HG02852 (cell line): ENCODE measurements around the gene GRK5.

Source experiments
- ATAC-seq: cut with Tn5 transposase; IDR thresholded peaks from one replicate; pipeline ENCODE4 v1.9.1; 2021; ENCODE audit warnings: mild to moderate bottlenecking, moderate library complexity; ENCODE audit not compliant: unreplicated experiment

GRK5 gene

DNA sequence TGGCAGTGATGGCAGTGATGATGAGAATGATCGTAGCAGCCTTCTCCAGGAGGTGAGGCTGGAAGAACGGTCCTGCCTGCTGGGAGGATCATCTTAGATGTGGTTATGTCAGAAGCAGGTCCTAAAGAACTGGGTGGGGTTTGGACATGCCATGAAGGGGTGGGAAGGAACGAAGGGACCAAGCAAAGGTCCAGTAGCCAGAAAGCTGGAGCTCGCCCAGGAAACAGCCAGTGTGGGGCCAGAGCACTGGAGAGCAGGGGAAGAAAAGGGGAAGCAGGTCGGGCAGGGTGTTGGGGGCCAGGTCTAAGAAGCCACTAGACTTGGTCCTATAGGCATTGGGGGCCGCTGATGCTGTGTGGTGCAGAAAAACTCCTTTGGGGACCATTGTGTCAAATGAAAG lies 207.8 kb downstream of the GRK5 start:
- no peak for ATAC-seq

DNA sequence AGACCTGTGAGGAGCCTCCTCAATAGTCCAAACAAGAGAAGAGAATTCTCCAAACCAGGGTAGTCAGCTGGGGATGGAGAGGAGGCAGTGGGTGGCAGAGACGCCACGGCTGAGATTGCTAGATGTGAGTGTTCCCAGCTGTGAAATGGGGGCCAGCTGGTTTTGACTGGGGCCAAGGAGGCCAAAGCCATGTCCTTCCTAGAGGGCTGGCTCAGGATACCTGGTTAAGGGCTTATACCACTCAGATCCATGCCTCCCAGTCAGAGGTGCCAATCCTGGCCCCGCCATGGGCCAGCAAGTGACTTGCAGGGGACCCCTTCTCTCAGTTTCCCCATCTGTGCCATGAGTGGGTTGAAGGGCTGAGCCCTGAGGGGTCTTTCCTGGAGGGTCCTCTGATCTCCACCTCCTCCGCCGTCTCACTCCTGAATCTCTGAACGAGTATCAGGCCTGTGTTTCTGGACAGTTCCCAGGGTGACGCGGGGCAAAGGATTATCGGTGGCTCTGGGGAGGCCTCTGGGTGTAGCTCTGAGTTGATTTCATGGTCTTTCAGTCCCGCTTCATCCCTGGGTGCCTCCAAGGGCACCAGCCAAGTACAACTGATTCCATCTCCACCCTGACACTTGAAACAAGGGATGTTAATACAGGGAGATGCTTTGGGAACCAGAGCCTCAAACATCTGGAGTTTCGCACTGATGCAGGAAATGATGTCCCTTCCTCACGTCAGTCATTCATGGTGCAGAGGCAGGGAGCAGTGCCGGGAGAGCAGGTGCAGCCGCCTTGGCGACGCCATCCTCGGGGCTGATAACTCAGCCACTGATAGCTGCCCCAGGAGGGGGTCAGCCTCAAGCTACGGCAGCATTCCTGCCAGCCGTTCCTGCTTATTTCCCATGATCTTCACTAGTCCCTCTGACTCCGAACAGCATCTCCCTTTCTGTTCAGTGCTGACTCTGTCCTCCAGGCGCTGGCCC lies 208.4 kb downstream of the GRK5 start:
- ATAC-seq: no peak

DNA sequence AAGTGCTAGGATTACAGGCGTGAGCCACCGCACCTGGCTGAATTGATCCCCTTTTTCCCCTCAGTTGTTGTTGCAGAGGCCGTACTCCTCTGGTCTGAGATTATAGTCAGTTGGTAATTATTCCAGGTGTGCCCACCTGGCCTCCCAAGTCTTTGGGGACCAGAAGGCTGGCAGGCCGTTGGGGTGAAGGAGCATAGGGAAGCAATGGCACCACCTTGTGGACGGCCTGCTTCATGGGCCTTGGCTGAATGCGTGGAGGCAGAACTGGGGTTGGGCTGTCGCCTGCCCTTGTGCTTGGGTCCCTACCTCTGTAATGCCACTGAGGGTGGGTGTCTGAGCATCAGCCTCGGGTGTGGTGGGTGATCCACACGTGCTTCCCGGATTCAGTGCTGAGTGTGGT lies 209.5 kb downstream of the GRK5 start:
- ATAC-seq: no peak

DNA sequence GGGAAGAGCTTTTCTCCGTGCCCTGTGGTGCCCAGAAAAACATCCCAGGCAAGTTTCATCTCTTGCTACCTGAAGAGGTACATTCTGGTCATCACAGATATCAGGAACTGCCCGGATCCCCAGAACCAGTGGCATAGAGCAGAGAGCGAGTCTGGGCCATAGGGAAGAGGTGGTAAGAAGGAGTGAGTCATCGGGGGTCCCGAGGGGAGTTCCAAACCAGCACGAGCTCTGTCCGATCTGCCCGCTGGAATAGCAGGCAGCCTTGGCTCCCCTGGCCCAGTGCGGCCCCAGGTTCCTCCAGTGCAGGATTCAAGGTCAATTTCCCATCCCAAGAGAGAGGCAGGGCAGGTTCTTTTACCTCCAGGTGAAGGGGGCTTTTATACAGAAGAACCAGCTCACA lies 210.5 kb downstream of the GRK5 start:
- ATAC-seq: no peak

DNA sequence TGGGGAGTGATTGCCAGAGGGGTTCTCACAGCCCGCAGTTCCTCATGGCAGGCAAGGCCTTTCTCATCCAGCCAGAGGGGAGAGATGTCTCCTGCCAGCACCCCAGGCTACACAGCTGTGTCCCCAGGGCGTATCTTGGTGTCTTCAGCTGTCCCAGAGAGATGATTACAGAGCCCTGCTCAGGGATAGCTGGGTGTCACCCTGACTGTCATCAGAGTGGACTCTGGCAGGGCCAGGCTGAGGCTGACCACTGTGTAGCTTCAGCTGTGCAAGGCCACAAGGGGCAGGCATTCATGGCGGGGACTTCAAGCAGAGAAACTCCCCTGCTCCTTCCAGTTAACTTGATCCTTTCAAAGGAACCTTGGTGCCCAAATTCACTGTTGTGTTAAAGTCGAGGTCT lies 211.0 kb downstream of the GRK5 start:
- ATAC-seq: no peak

DNA sequence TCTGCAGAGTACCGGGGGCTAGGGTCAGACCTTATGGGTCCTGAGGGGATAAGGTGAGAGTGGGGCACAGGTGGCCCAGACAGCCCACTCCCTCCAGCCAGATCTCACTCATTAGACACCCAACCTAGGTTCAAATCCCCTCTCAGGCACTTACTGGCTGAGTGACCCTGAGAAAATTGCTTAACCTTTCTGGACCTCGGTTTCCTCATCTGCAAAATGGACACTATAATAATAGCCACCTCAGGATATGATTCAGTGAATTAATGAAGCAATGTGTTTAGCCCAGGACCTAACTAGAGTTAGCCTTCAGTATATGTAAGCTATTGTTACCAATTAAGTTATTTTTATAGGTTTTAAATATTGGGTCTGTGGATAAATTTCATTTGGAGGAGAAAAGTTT lies 212.6 kb downstream of the GRK5 start:
- ATAC-seq: no peak

DNA sequence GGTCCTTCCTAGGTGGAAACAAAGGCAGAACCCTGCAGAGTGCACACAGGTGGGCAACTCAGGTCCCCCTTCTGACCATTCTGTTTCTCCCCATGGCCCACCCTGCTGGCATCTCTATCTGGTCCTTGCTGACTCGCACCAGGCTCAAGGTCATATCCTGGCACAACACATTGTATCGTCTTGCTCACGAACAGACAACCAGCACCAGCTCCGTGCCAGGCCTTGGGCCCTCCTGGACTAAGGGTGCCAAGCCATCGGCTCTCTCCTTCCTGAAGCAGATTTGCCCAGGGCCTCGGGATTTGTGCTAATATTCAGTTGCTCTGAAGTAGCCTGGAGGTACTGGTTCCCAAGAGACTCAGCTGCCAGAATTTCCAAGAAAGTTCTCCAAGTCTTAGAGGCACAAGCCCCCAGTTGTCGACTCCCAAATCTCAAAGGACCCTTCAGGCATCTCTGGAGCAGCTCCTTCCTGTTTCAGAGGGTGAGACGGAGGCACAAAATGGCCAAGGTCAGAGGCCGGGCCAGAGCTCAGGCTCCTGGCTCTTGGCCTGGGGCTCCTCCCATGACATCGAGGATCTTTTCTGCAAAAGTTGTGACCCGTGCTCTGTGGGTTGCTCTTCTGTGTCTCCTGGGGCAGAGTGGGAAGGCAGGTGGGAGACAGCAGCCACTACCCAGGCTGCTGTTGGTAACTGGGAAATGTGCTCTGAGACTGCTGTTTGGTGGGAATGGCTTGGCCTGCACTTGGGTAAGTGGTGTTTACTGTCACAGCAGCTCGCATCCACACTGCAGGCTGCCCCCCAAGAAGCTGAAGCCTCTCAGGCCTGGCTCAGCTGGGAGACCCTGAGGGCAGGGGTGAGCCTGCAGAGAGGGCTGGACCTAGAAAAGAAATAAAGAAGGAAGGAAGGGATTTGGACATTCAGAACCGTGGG lies 213.8 kb downstream of the GRK5 start:
- ATAC-seq: no peak

DNA sequence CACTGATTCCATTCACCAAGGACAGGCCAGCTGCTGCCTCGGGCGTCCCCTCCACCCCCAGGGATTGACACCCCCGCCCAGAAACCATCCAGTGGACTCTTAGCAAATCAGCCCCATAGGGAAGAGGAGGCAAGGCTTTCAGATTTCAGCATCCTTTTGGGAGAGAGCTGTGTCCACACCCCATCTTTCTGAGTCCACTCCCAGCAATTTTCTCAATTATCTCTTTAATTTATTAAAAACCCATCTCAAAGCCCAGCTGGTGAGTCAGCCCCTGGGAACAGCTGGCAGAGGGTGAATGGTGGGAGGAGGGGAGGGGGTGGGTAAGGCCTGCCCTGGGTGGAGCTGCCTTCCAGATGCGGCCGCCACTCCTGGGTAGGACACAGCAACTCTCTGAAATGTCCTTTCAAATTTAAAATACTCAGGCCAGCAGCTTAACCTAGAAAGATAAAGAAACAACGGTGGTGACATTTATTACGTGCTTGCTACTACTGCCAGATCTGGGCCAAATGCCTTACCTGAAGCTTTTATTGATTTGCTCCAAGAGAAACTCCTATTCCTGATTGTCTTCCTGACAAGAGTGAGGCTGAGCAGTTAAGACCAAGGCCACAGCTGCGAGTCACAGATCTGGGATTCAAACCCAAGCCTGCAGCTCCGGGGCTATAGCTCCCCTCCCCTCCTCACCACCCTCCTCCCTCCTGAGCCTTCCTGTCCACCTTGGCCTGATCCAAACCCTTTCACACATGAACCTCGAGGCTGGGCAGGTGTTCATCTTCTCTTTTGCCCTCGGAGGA lies 214.7 kb downstream of the GRK5 start:
- no peak for ATAC-seq

DNA sequence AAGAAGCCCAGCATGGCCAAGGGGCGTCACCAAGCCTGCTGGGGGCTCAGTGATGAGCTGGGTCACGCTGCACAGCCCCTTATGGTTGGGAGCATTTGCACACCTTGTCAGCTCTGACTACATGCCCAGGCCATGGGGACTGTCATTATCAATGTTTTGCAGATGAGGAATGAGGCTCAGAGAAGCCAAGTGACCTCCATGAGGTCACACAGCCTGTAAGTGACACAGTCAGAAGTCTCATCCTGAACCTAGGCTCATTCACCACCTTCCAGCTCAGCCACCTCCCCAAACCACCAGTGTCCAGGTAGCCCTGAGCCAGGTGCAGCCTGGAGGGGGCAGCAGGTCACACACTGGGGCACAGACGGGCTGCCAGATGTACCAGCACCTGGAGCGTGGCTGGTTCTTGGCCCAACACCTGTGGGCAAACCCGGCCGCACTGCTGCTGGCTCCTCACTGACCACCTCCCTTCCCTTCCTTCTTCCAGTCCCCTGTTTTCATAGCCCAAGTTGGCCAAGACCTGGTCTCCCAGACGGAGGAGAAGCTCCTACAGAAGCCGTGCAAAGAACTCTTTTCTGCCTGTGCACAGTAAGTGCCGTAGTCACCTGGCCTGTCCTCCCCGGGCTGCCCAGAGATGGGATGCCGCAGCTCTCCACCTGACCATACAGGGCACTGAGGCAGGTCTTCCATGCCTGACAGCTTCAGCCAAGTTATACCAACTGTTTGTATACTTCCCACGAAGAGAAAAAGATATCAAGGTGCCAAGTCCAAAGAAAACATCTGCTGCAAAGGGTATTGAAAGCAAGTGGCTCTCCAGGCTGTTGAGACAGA lies 215.5 kb downstream of the GRK5 start:
- no peak for ATAC-seq

DNA sequence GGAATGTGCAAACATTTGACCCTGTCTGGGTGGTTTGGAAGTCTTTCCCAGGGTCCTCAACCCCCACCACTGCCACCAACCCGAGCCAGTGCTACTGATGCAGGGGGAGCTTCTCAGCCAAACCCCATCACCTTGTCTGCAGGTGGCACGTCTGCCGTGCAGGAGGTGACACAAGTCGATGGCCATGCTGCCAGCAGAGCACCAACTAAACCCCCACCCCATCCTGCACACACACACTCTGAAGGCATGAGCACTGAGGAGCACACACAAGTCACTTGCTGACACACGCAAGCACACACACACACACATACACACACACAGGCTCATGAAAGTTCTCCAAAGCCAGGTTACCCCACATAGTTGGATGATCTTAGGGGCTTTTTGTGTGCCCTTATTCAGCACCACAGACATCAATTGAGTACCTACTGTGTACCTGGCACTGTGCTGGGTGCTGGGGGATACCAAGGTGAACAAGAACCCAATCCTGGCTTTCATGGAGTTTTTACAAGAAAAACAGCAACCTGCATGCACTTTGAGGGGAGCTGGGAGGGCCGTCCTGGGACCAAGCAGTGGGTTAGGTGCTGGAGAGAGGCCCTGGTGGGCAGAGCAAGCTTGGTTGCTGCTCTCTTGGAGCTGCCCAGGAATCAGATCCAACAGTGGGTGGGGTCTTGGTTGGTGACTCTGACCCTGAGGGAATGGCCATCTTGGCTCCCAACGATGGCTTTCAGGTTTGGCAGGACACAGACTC lies 216.3 kb downstream of the GRK5 start:
- ATAC-seq: no peak

DNA sequence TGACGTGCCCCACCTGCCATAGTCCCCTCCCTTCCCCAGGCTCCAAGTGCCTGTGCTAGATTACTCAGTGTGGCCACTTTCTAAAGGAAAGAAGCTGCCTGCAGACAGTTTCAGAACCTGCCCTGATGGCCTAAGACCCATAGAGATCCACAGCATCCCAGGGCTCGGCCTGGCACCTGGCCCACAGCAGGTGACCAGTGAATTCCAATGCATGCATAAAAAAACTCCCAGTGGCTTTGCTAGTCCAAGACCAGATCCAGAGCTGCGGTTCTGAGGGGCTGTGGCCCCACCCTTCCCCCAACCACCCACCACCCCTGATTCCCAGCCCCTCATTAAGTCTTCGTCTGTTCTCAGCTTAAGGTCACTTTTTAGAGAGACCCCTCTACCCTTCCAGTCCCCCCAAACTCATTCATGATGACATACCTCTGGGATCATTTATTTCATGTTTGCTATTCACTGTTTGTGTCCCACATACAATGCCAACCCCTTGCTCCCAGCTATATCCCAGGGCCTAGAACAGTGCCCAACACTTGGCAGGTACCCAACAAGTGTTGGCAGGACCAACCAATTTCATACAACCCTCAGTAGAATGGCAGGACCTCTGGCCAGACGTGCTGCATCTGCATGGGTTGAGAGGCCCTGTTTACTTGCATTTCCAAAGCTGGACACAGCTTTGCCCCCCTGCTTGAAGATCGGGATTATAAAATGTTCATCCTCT lies 217.0 kb downstream of the GRK5 start:
- no peak for ATAC-seq

DNA sequence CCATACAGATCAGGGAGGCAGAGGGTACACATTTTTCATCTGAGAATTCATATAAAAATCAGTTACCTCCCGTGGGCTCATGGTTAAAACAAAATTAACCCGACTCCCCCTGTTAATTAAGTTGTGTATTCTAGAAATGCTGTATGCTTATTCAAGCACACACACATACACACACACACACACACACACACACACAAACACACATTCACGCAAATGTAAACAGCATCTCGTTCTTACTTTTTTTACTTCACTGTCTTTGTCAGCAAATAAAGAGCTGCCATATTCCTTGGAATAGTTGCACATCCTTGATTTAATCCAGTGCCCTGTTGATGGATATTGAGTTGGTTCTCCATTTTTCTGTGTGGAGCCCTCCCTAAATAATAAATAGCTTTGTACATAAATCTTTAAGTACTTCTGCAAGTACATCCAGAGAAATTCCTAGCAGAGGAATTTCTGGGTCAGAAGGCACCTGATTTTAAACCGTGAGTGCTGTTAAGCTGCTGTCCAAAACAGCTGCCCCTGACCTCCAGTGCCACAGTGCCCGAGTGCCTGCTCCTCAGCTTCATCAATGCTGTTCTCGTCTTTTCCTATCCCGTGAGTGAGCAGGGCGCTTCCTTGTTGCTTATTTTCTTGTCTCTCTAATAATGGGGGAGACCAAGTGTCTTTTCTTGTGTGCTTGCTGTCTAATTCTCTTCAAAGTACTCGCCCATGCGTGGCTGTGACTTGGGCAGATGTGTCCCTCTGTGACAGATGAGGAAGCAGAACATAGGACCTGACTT lies 217.9 kb downstream of the GRK5 start:
- no peak for ATAC-seq

DNA sequence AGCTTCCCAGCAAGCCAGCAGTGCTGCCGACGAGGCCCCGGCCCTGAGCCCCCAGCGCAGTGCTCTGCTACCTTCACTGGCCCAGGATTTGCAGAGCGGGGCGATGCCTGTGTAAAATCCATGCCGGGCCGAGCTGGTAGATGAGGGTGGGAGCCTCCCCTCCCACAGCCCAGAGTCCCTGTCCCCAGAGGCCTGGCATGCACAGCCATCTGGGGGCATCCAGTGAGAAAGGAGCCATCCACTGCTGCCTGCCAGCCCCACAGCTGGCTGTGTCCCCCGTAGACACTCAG lies 218.5 kb downstream of the GRK5 start:
- no peak for ATAC-seq

DNA sequence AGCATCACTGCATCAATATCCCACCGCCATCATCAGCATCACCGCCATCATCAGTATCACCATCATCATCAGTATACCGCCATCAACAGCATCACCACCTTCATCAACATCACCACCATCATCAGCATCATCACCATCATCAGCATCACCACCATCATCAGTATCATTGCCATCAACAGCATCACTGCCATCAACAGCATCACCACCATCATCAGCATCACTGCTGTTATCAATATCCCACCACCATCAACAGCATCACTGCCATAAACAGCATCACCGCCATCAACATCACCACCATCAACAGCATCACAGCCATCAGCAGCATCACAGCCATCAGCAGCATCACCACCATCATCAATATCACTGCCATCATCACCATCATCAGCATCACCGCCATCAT lies 219.3 kb downstream of the GRK5 start:
- no peak for ATAC-seq

DNA sequence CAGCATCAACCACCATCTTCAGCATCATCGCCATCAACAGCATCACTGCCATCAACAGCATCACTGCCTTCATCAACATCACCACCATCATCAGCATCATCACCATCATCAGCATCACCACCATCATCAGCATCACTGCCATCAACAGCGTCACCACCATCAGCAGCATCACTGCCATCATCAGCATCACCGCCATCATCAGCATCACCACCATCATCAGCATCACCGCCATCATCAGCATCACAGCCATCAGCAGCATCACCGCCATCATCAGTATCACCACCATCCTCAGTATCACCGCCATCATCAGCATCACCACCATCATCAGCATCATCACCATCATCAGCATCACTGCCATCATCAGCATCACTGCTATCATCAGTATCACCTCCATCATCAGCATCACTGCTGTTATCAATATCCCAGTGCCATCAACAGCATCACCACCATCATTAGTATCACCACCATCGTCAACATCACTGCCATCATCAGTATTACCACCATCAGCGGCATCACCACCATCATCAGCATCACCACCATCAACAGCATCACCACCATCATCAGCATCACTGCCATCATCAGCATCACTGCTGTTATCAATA lies 220.0 kb downstream of the GRK5 start:
- no peak for ATAC-seq

DNA sequence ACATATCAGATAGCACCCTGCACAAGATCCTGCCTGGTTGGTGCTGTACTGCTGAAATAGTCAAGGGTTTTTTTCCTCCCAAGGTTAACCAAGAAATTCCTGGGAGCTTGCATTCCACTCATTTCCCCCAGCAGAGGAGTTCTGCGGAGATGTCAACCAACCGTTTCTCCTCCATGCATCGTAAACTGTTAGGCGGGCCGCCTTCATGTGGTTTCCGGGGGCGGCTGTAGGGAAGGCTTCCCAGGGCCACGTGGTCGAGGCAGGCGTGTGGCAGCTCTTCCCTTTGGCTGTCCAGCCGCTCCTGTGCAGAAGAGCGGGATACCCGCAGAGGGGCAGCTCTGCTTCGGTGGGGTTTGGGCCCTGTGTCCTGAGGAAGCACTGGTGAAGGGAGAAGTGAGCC lies 221.4 kb downstream of the GRK5 start:
- no peak for ATAC-seq

DNA sequence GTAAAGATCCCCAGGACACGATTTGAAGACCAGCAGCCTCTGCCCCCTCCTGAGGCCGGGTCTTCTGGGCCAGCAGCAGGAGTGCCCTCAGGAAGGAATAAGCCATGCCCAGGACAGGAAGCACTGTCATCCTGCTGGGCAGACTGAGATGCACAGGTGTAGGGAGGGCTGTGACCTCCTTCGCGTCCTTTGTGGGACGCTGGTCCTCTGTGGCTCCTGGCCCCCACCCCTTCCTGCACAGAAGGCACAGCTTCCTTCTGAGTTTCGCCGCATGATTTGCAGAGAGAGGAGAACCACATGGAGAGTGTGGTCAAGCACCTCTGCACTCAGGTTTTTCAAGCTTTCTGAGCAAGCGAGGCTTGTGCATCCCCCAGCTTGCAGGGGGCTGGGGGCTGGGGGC lies 222.4 kb downstream of the GRK5 start:
- ATAC-seq: no peak
